Colonic mucosa (tissue), 4 donors: ENCODE results near the gene NPY5R. TPM values are rescaled to one million over a fixed set of nuclear protein-coding genes. Genes with fewer than 3 reads are reported as not detected.

Source experiments
- DNase-seq: peaks from one replicate; pipeline ENCODE4 v3.0.0-alpha.2; 2020
- H3K27ac ChIP-seq: fragments of 200-600 bp; one replicate; pipeline ENCODE4 v1.8.0; 2021
- H3K27me3 ChIP-seq: fragments of 200-600 bp; one replicate; pipeline ENCODE4 v1.8.0; 2021
- H3K36me3 ChIP-seq: fragments of 200-600 bp; one replicate; pipeline ENCODE4 v1.8.0; 2021
- H3K4me1 ChIP-seq: fragments of 200-600 bp; one replicate; pipeline ENCODE4 v1.8.0; 2021; ENCODE audit warnings: mild to moderate bottlenecking
- H3K4me3 ChIP-seq: fragments of 200-600 bp; one replicate; pipeline ENCODE4 v1.8.0; 2021
- H3K9ac ChIP-seq, 2 donors: one replicate each; pipeline ENCODE4 v1.7.0; 2013; ENCODE audit warnings: control low read depth in 2 of 2, low read depth in 2 of 2, low read length in 2 of 2
- H3K9me3 ChIP-seq: fragments of 200-600 bp; one replicate; pipeline ENCODE4 v1.8.0; 2021
- CTCF ChIP-seq: fragments of 200-600 bp; IDR thresholded peaks from one replicate; pipeline ENCODE4 v1.8.0; 2022; ENCODE audit warnings: antibody characterized with exemption, mild to moderate bottlenecking
- intact Hi-C: fragments of 100-400 bp; cut with DNase I; formaldehyde crosslinking; loops from one replicate; pipeline ENCODE4 v1.14.1; 2022
- total RNA-seq, 2 donors: library from RNA; stranded (reverse); fragmentation: NEBNext Ultra II Directional in 1 of 2; extraction: Animal tissue kit (Norgen Biotek cat#: 25700) in 1 of 2; gene quantifications; one replicate each; pipeline ENCODE4 v1.2.1, GENCODE V29; 2021
- donor health status: healthy.
- donor health status: DM: no; HTN: no; CAD: no.
- donor health status: DM: no; HTN: no; CAD: no.

Gene NPY5R
- total RNA-seq, 2 donors from 2014 or later: 0.21 TPM; not detected in 1

GRCh38 chr4:163395758-163396157 is 52.1 kb downstream of the NPY5R start:
- no peak overlapping the region for H3K27ac ChIP-seq
- H3K27me3 ChIP-seq: no peaks in the 10 kb centered on the region
- no peak for DNase-seq
- no peak overlapping the region for H3K9ac ChIP-seq
- intact Hi-C loops: no loop called here
- H3K36me3 ChIP-seq: no peaks in the 10 kb centered on the region
- no peaks in the 10 kb centered on the region for H3K4me1 ChIP-seq
- no peak overlapping the region for H3K4me3 ChIP-seq
- TF ChIP-seq CTCF: no peak
- no peaks in the 10 kb centered on the region for H3K9me3 ChIP-seq

- Histone ChIP-seq H3K4me3 (no peak overlapping the region), H3K27ac (no peak overlapping the region), H3K9me3 (no peaks in the 10 kb centered on the region), H3K27me3 (no peaks in the 10 kb centered on the region), H3K36me3 (no peaks in the 10 kb centered on the region), H3K9ac (no peak overlapping the region), H3K4me1 (no peaks in the 10 kb centered on the region)
- no peak for TF ChIP-seq CTCF
- no peak for DNase-seq
- intact Hi-C loops: no loop called here
These were observed 54.5 kb downstream of the NPY5R start for GRCh38 chr4:163398238-163398637.

GRCh38 chr4:163400911-163401310 is 57.2 kb downstream of the NPY5R start:
- DNase-seq: no peak
- H3K9ac ChIP-seq: no peak overlapping the region
- intact Hi-C loops: no loop called here
- no peak overlapping the region for H3K4me3 ChIP-seq
- H3K4me1 ChIP-seq: no peaks in the 10 kb centered on the region
- no peaks in the 10 kb centered on the region for H3K36me3 ChIP-seq
- no peak for TF ChIP-seq CTCF
- no peak overlapping the region for H3K27ac ChIP-seq
- no peaks in the 10 kb centered on the region for H3K9me3 ChIP-seq
- no peaks in the 10 kb centered on the region for H3K27me3 ChIP-seq

Other genes starting within 250 kb of the NPY5R start
- gene NAF1, start 177.0 kb upstream of the NPY5R start, total RNA-seq: 10 to 100 TPM; 14.9 to 17.7 TPM
- gene NPY1R, start 11.3 kb upstream of the NPY5R start, total RNA-seq: 1 to 10 TPM; 1.6 to 2.0 TPM
- gene TKTL2, start 129.9 kb downstream of the NPY5R start, total RNA-seq: not detected
- 10 to 100 TPM; 15.8 to 21.3 TPM for gene TMA16, start 150.8 kb downstream of the NPY5R start, total RNA-seq